Choroid plexus epithelial cell (primary cell): Measurements from ENCODE around the gene CACNB4.

Source experiments
- DNase-seq: peaks from one replicate; pipeline ENCODE4 v3.0.0-alpha.2; 2010; ENCODE audit warnings: low read depth
- H3K4me3 ChIP-seq: 2 replicates; pipeline ENCODE4 v1.5.1; 2011; ENCODE audit warnings: low read depth, mild to moderate bottlenecking, control low read depth, low read length, moderate library complexity
- TF ChIP-seq, protein P1 (sequence below): conservative IDR thresholded peaks from 2 replicates; pipeline ENCODE4 v1.5.1; 2011; ENCODE audit warnings: low read depth, mild to moderate bottlenecking, control low read depth, inconsistent platforms, low read length, moderate library complexity

The CACNB4 gene

DNA sequence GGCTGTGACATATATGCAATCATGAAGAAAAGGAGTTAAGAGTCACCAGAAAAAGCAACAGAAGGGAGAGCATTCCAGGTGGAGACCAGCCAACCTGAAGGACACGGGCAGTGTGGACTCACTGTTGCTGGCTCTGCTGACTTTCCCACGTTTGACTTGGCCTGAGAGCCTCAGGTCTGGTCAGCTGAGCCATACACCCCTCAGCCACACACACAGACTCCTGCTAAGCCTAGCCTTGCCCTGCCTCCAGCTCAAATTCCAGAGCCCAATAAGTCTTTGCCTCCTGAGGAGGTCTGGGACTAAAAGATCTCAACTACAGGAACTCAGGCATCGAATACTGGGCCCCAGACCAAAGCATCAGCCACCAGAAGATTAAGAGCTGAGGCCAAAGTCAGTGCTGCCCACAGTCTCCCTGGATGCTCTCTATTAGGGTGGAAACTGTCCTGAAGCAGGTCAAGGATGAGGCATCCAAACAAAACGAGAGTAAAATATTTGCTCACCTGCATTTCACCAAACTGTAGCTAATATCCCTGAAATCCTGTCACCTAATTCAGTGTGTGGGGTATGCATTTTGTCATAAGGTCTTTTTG, 23.3 kb downstream of the CACNB4 start:
- DNase-seq: no peak
- H3K4me3 ChIP-seq: no peak overlapping the region
- TF ChIP-seq, protein P1, sequence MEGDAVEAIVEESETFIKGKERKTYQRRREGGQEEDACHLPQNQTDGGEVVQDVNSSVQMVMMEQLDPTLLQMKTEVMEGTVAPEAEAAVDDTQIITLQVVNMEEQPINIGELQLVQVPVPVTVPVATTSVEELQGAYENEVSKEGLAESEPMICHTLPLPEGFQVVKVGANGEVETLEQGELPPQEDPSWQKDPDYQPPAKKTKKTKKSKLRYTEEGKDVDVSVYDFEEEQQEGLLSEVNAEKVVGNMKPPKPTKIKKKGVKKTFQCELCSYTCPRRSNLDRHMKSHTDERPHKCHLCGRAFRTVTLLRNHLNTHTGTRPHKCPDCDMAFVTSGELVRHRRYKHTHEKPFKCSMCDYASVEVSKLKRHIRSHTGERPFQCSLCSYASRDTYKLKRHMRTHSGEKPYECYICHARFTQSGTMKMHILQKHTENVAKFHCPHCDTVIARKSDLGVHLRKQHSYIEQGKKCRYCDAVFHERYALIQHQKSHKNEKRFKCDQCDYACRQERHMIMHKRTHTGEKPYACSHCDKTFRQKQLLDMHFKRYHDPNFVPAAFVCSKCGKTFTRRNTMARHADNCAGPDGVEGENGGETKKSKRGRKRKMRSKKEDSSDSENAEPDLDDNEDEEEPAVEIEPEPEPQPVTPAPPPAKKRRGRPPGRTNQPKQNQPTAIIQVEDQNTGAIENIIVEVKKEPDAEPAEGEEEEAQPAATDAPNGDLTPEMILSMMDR: no peak

DNA sequence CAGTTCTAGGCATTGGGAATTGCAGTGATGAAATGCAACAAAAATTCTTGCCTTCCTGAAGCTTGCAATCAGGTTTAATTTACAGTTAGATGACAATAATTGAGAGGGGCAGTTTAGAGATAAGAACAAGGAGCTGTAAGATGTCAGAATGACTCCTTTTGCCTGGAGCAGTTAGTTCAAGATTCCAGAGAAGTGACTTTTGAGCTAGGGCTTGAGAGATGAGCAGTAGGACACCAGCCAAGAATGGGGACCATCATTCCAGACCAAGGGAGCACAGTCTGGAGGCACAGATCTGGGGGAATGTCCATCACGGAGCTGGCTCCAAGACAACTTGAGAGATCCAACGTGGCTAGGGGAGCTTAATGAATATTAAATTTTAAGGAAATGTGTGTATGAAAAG, 26.8 kb downstream of the CACNB4 start:
- TF ChIP-seq, protein P1: no peak
- no peak for DNase-seq
- no peak overlapping the region for H3K4me3 ChIP-seq

DNA sequence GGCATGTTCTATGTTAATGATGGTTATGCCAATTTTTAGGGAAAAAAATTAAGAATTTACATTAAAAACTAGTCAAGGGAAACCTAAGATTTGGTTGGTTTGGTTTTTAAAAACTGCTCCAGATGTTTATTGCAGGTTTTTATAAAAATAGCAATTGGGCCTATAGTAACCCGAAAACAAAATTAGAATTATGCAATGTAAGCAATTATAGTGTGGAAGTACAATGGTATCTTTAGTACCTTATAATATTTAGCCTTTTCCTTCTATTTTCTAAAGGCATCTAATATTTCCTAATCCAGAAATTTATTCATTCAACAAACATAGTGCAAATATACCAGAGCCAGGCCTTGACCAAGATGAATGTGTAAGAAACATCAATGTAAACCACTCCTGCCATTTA, 27.3 kb downstream of the CACNB4 start:
- TF ChIP-seq, protein P1: no peak
- H3K4me3 ChIP-seq: no peak overlapping the region
- no peak for DNase-seq

DNA sequence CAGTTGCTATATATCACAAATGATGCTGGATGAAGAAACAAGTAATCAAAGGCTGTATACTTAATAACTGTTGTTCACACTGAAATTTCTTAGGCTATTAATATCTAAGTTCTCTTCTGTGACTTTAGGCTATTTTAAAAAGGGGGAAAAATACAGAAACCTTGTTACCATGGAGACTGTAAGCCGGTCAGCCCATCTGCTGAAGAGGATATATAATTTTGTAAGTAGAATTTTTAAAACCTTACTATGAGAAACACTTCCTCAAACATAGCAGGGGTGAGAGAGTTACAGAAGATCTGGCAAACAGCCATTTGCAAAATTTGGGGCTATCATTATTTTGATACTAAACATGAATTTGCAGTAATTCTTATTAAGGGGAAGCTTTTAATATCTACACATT, 27.8 kb downstream of the CACNB4 start:
- H3K4me3 ChIP-seq: no peak overlapping the region
- TF ChIP-seq, protein P1: no peak
- no peak for DNase-seq

DNA sequence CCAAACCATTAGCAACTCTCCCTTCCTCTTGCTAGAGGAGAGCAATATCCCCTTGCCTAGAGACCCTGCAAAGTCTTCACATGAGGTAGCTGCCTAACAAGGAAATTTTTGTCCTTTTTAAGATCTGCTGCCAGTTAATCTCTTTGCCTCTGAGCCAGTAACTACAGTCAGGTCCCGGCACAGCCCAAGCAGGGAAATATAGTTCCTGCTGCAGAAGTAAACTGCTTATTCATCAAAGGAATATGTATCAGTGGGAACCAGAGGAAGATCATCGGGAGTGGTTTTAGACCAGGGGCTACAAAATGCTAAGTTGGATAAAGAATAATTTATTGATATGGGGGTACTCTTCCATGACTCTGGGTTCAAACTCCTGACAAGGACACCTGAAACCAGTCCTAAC, 30.6 kb downstream of the CACNB4 start:
- no peak for DNase-seq
- TF ChIP-seq, protein P1: no peak
- no peak overlapping the region for H3K4me3 ChIP-seq

DNA sequence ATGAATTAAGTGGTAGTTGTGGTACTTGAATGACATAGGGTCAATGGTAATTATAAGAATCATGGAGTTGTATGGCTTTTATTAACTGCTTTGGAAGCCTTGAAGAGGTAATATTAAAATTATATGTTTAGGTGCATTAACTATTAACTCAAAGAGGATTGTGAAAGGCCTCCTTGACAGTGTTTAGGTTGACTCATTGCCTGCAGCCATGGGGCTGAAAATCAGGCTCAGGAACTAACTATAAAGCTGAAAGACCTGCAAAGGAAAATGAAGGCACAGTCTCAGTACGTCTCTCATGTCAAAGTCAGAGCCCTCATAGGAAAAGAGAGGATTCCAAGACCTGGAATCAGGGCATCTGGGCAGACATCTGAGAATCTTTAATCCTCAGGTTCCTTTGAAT, 31.0 kb downstream of the CACNB4 start:
- TF ChIP-seq, protein P1: no peak
- DNase-seq: peak; percentile 9
- H3K4me3 ChIP-seq: no peak overlapping the region

DNA sequence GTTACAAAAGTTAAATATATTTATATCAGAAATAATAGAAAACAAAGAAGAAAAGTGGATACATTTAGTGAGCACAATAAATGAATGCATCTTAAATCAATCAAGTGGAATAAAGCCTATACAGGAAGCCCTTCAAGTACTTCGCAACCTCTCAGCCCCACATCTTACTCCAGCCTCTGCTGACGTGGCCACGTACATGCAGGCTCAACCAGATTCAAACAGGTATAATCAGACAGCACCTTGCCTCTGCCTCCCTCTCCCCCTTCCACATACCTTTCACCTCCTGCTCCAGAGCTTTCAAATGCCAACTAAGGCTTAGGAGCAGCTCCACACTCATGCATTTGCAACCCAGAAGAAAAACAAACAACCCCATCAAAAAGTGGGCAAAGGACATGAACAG, 32.9 kb downstream of the CACNB4 start:
- no peak for DNase-seq
- TF ChIP-seq, protein P1: no peak
- no peak overlapping the region for H3K4me3 ChIP-seq
